Smooth muscle cell of bladder (primary cell): ENCODE results near the gene MAFB. TPM values are rescaled to one million over a fixed set of nuclear protein-coding genes. Genes with fewer than 3 reads are reported as not detected.

Experiments
- total RNA-seq: library from RNA; depleted of rRNA; stranded (reverse); fragments of >200 nt; gene quantifications from 2 replicates; pipeline ENCODE4 v1.2.3, GENCODE V29; 2014

Gene MAFB
- total RNA-seq, result under 0.01 and 0.83 TPM in 2 replicates

GRCh38 chr20:40689100-40689942 lies at the start of gene MAFB:
TSS of gene MAFB (minus strand) at chr20:40689236. CDS start at chr20:40688850, 386 bp downstream.

